SH-SY5Y (cell line): Measurements from ENCODE around the gene TYMP.

Source experiments
- GATA2 ChIP-seq: IDR thresholded peaks from 2 replicates; pipeline ENCODE4 v1.6.1; 2011; ENCODE audit warnings: mild to moderate bottlenecking, low read depth, low read length
- GATA3 ChIP-seq: IDR thresholded peaks from 2 replicates; pipeline ENCODE4 v1.6.1; 2011; ENCODE audit warnings: low read depth, mild to moderate bottlenecking, low read length, moderate library complexity

DNA sequence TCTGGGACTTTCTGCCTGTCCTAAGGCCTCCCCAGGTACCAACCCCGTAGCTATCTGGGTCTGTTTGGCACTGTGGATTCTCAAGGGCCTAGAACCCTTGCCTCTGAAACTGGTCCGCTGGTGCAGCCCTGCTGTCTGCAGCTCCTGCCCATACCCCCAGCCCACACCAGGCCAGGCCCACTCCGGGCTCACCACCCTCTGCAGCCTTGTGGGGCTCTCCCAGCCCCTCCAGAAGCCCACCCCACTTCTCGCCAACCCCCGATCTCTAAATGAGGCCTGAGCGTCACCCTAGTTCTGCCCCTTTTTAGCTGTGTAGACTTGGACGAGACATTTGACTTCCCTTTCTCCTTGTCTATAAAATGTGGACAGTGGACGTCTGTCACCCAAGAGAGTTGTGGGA, 20.6 kb upstream of the TYMP start:
- TF ChIP-seq GATA2, result no peak
- no peak for TF ChIP-seq GATA3
